NCI-H1105 treated with DMSO at 0.1 percent for 48 hours (cell line): ENCODE results near the gene SBK2.
"Not testable (repeated sequence)": the region's sequence is repeated elsewhere in the genome, so short reads cannot be mapped to it uniquely, and the experiment has no call there.

Source experiments
- DNase-seq: peaks from one replicate; lab custom pipeline; 2025; lab: John Stamatoyannopoulos, UW

SBK2 gene, protein sequence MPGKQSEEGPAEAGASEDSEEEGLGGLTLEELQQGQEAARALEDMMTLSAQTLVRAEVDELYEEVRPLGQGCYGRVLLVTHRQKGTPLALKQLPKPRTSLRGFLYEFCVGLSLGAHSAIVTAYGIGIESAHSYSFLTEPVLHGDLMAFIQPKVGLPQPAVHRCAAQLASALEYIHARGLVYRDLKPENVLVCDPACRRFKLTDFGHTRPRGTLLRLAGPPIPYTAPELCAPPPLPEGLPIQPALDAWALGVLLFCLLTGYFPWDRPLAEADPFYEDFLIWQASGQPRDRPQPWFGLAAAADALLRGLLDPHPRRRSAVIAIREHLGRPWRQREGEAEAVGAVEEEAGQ

DNA sequence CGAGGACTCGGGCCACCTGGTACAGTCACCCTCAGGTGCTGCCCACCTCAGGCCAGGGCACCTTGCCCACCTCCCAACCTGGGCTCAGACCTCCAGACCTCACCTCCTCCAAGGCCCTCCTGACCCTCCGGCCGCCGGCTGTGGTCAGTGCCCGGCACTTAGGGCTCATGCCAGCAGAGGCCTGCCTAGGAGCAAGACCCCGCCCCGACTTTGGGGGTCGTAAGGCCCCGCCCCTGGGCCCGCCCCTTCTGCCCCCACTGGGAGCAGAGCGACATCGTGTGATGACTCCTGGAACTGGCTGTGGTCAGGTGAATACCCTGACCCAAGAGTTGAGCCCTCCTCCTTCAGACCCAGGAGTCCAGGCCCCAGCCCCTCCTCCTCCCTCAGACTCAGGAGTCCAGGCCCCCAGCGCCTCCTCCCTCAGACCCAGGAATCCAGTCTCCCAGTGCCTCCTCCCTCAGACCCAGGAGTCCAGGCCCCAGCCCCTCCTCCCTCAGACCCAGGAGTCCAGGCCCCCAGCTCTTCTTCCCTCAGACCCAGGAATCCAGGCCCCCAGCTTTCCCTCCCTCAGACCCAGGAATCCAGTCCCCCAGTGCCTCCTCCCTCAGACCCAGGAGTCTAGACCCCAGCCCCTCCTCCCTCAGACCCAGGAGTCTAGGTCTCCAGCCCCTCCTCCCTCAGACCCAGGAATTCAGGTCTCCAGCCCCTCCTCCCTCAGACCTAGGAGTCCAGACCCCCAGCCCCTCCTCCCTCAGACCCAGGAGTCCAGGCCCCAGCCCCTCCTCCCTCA is at the start of gene SBK2:
Gene SBK2 (minus strand): TSS at position 183 of the 790 bp plus-strand sequence. CDS start 839 bp downstream, outside the sequence.
- DNase-seq: no peak

DNA sequence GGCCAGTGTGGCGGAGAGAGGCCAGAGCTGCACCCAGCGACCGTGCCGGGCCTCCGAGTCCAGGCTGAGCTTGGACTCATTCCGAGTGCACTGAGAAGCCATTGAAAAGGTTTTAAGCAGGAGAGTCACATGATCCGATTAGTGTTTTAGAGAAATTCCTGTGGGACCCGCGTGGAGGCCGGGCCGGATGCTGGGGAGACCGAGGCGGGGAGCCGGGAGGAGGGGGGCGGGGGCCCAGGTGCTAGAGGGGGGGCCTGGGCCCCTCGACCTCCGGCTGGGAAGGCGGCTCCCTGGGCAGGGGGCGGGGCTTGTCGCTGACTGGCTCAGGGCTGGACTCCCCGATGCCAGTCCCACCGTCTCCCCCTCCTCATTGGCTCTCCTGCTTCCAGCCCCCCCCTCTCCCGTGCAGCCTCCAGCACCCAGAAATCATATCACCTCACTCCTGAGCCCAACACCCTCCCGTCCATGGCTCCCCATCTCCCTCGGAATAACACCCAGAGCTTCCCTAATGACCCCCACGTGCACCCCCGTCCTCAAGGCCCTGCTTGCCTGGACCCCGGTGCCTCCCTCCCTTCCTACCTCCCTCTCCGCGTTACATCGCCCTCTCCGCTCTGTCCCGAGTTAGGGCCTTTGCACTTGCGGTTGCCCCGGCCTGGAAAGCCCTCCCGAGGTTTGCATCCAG is 48.9 kb upstream of the SBK2 start:
- peak; percentile 18 for DNase-seq

DNA sequence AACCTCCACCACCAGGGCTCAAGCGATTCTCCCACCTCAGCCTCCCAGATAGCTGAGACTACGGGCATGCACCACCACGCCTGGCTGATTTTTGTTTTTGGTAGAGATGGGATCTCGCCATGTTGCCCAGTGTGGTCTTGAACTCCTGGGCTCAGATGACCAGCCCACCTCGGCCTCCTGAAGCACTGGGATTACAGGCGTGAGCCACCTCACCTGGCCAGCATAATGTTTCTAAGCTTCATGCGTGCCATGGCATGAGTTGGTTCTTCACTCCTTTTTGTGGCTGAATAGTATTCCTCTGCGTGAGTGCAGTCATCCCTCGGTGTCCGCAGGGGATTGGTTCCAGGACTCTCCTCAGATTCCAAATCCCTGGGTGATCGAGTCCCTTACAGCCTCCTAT is 47.9 kb upstream of the SBK2 start:
- DNase-seq: no peak

DNA sequence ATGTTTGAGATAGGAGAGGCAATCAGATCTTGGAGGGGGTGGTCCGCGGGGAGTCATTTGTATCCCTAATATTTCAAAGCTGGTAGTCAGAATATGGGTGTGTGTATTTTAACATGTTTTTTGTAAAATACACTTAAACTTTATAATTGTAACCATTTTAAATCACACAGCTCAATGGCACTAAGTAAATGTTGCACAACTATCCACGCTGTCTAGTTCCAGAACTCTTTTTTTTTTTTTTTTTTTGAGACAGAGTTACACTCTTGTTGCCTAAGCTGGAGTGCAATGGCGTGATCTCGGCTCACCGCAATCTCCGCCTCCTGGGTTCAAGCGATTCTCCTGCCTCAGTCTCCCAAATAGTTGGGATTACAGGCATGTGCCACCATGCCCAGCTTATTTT is 47.0 kb upstream of the SBK2 start:
- not testable (repeated sequence) for DNase-seq

DNA sequence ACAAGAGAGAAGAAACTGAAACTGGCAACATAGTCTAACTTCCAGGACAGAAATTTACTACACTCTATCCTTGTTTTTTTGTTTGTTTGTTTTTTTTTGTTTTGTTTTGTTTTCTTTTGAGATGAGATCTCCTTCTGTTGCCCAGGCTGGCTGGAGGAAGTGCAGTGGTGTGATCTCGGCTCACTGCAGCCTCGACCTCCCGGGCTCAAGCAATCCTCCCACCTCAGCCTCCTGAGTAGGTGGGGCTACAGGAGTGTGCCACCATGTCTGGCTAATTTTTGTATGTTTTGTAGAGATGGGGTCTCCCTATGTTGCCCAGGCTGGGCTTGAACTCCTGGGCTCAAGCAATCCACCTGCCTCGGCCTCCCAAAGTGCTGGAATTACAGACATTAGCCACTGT is 45.4 kb upstream of the SBK2 start:
- not testable (repeated sequence) for DNase-seq

DNA sequence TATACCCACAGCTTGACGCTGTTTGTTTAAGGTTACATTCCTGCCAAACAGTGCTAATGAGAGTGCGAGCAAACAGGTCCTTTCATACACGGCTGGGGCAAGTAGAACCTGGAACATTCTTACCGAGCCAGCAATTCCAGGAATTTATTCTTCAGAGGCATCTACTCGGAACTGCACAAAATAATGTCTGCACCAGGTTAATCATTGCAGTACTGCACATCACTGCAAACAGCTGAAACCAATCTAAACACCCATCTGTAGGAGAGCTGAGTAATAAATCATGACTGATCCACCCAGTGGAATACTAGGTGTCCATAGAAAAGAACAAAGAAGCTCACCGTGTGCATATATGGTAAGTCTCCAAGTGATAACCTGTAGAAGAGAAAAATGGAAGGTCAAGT is 44.9 kb upstream of the SBK2 start:
- DNase-seq: no peak

DNA sequence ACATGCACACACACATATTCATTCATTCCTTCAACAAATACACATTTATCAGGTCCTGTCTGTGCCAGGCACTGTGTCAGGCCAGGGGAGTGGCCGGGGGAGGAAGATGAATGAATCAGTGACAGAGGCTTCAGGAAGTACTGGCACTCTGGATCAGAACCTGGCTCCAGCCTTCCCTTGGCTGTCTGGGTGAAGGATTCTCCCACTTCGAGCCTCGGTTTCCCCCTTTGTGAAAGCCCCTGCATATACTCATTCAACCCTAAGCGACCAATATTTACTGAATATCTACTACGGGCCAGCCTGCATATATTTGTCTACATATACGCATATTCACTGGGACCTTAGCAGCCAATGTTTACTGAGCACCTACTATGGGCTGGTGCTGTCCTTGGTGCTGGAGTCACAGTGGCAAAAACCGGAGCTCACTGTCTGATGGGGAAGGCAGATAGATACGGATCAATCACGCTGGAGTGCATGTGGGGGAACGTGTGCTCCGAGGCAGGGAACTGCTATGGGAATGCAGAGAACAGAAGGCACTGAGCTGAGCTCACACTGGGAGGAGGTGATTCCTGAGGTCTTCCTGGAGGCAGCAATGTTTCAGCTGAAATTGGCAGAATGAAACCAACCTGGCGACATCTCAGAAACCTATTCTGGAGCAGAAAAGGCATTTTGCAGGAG is 44.4 kb upstream of the SBK2 start:
- DNase-seq: no peak

DNA sequence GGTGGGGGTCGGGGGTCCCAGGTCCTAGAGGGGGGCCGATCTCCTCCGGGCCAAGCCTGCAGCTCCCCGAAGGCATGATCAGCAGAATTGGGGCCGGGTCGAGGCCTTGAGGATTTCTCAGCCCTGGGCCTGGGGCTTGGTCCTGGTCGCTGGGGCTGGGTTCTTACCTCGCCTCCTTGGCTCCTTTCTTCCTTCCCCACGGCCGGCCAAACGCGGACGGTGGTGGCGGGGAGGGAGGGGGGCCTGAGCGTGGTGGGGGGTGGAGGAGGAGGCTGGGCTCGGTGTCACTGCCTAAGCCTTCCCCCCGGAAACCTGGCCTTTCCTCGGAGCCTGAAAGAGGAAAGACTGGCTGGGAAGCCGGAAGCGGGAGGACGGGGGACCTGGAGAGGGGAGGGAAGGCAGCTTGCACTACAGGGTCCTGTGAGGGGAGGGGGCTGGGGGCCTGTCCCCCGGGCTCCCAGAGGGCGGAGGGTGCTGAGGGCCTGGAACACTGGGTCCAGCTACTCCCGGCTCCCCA is 43.8 kb upstream of the SBK2 start, which contains the start of gene ZNF579:
Gene ZNF579 (minus strand): TSS at position 221 of the 517 bp plus-strand sequence. CDS start 1,209 bp downstream, outside the sequence.
- DNase-seq: peak; percentile 89

DNA sequence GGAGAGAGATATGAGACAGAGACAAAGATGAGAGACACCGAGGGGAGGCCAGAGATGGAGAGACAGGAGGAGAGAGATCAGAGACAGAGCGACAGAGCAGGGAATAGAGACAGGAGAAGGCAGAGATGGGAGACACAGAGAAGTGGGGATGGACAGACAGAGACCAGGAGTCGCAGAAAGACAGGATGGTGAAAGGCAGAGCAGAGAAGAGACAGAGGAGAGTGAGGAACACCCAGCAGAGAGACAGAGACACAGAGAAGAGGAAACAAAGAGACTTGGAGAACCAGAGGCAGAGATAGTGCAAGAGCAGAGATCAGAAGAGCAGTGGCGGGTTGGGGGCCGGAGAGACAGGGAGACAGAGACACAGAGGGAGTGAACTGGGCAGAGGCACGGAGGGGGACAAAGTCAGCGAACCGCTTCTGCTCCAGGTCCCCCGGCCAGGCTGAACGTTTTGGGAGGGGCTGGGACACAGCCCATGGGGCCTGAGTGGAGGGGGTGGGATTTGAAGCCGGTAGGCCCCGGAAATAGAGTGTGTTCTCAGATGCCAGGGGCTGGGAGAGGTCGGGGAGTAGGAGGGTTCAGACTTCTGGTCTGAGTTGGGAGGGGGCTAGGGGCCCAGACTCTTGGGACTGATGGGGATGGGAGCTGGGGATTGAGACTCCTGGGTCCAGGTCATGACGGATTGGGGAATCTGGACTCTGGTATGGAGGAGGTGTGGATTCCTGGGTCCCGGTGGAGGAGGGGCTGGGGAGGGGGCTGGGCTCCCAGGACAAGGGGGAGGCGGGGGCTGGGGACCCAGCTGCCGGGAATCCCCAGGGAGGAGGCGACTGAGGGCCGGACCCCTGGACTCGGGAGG is 43.1 kb upstream of the SBK2 start:
- DNase-seq: no peak

DNA sequence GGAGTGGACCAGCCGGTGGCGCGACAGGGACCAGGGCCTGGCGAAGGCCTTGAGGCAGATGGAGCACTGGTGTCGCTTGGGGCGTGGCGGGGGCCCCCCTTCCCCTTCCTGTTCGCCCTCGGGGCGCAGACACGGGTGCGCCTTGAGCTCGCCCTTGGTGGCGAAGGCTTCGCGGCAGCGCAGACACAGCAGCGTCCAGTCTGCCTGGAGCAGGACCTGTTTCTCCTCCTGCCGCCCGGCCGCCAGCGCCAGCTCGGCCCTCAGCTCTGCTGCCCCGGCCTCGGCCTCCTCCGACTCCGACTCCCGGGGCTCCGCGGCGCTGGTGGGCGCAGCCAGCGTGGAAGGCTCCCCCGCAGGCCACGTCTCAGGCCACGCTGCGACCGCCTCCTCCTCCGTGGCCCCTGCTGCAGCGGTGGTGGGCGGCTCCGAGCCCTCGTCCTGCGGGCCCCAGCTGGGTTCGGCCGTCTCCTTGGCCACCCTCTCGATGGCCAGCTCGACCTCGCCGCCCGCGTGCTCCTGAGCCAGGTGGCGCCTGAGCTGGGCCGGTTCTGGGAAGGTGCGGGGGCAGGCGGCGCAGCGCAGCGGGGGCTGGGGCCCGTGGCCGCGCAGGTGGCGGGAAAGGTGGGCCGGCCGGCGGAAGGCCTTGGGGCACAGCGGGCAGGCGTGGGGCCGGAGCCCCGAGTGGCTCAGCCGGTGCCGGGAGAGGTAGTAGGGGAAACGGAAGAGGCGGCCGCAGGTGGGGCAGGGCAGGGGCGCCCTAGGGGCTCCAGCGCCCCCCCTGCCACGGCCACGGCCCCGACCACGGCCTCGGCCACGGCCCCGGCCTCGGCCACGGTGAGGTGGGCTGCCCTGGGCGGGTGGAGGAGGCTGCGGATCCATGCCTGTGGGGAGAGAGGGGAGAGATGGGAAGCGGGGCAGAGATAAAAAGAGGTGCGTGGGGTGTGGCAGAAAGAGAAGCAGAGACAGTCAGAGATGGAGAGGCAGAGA is 42.1 kb upstream of the SBK2 start:
- no peak for DNase-seq

DNA sequence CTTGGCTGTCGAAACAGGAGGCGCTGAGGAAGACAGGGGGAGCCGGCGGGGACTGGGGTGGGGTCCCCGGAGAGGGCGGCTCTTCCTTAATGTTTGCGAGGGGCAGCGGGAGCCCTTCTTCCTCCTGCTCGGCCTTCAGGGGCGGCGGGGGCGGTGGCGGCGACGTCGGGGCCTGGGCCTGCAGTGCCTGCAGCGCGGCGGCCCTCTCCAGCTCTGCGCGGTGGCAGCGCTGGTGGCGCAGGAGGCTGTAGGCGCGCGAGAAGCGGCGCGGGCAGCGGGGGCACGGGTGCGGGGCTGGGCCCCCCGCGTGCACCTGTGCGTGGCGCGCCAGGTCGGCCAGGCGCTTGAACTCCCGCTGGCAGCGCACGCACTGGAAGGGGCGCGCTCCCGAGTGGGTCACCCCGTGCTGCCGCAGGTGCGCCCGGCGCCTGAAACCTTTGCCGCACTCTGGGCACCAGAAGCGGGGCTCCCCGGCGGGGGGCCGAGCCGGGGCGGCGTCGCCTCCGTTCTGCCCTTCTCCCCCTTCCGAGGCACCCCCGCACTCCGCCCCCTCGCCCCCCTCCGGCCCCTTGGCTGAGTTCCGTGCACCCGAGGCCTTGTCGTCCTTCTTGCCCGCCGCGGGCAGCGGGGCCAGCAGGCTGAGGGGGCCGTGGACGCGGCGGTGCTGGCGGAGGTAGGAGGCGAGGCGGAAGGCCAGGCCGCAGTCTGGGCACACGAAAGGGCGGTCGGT is 41.3 kb upstream of the SBK2 start:
- no peak for DNase-seq

DNA sequence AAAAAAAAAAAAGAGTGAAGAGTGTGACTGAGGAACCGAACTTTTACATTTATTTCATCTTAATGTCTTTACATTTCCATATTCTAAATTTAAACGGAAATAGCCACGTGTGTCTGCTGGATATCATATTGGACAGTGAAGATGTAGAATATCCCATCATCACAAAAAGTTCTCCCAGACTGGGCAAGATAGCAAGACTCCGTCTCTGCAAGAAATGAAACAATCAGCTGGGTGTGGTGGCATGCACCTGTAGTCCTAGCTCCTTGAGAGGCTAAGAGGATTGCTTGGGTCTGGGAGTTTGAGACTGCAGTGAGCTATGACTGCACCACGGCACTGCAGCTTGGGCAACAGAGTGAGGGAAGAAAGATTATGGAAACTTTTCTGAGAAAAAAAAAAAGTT is 39.8 kb upstream of the SBK2 start:
- DNase-seq: no peak

DNA sequence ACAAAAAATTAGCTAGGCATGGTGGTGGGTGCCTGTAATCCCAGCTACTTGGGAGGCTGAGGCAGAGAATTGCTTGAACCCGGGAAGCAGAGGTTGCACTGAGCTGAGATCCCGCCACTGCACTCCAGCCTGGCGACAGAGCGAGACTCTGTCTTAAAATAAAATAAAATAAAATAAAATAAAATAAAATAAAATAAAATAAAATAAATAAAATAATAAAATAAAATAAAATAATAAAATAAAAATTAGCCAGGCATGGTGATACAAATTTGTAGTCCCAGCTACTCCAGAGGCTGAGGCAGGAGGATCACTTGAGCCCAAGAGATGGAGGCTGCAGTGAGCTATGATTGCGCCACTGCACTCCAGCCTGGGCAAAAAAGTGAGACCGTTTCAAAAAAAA is 37.0 kb upstream of the SBK2 start:
- DNase-seq: not testable (repeated sequence)

DNA sequence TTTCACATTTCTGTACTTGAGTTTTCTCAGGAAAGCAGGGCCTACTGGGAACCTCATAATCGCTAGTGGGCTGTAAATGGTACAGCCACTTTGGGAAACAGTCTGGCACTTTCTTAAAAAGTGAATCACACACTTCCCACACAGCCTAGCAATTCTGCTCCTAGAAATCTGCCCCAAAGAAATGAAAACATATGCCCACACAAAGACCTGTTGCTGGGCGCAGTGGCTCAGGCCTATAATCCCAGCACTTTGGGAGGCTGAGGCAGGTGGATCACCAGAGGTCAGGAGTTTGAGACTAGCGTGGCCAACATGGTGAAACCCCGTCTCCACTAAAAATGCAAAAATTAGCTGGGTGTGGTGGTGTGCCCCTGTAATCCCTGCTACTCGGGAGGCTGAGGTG is 32.5 kb upstream of the SBK2 start:
- not testable (repeated sequence) for DNase-seq

DNA sequence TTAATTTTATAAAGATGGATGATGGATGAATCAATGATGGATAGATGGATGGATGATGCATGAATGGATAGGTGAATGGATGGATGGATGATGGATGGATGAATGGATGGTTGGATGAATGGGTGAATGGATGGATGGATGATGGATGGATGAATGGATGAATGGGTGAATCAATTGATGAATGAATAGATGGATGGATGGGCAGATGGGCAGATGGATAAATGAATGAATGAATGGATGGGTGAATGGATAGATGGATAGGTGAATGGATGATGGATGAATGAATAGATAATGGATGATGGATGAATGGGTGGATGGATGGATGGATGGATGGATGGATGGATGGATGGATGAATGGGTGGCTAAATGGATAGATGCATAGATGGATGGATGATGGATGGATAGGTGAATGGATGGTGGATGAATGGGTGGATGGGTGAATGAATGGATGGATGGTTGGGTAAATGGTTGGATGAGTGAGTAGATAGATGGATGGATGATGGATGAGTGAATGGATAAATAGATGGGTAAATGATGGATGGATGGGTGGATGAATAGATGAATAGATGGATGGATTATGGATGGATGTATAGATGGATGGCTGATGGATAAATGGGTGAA is 30.9 kb upstream of the SBK2 start:
- no peak for DNase-seq

DNA sequence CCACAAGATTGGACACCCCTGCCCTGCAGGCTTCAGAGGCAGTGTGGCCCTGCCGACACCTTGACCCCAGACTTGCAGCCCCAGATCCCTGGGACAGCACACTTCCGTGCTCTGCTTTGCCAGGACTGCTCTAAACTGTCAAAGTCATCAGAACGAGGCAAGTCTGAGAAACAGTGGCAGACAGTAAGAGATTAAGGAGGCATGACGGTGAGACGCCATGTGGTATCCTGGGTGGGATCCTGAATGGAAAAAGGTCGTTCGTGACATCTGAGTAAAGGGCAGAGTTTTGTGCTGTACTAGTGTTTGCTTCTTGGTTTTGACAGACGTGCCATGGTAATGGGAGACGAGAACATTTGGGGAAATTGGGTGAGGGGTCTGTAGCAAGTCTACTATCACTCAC is 29.9 kb upstream of the SBK2 start:
- DNase-seq: no peak

DNA sequence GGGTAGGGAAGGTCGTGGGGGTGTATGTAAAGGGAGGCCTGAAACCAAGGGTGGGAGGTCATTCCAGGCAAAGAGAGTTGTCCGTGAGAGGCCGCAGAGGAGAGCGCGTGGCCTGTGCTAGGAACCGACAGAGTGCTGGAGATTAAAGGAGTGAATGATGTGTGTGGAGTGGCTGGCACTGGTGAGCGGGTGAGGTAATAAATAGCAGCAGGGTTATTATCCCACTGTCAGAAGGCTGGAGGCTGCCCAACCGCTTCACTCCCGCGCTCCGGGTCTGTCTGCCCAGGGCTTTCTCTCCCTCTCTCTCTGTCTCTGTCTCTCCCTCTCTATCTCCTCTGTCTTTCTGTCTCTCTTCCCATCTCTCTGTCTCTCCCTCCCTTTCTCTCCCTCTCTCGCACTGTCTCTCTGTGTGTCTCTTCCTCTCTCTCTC is 26.3 kb upstream of the SBK2 start:
- no peak for DNase-seq

DNA sequence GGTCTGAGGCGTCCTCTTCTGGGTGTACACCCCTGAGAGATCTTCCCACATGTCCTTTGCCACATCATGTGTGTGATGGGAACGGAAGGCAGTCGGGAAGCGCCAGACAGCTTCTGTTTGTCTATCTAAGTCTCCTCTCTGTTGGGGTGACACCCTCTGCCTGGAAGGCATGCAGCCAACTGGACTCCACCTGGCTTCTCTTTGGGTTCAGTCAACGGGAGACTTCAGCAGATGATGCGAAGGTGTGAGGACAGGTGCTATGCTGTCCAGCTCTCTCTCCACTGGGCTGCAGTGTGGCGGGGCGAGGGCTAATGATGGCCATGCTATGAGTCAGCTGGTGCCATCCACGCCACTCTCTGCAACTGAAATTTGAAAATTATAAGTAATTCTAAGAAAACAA is 22.8 kb upstream of the SBK2 start:
- no peak for DNase-seq
